Measurements from ENCODE around the gene COL11A1.

COL11A1 gene

DNA sequence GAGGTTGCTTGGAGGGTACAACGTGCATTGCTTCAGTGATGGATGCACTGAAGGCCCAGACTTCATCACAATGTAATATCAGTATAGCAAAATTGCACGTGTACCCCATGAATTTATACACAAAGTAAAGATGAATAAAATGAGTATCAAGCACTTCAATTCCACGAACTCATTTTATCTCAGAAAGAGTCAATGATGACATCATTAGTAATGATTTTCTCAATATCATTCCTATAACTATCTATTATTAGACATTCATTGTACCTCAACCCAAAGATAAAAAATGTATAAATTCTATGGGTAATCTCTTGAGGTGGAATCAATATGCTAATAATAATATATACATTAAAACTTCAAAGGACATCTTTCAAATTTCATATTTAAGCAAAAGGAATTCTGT is 208.4 kb downstream of the COL11A1 start:
- no peak for DNase-seq (ENCODE audit: low spot score)

DNA sequence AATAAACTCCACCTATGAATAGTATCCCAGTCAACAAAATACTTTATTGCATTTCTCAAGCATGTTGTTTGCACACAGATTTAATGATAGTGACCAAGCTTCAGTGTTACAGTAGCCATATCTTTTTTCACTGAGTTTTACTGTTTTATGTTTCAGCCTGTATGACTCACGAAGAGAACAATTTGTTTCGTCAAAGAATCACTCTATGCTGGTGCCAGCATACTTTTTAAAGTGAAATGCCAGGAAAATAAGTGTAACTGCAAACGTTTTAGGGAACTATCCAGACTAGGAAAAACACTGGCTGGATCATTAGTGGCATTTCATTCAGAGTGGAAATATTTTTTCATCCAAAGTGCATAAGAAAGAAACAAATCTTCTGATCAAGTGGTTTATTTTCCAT is 210.8 kb downstream of the COL11A1 start:
- no peak for DNase-seq (ENCODE audit: low spot score)

DNA sequence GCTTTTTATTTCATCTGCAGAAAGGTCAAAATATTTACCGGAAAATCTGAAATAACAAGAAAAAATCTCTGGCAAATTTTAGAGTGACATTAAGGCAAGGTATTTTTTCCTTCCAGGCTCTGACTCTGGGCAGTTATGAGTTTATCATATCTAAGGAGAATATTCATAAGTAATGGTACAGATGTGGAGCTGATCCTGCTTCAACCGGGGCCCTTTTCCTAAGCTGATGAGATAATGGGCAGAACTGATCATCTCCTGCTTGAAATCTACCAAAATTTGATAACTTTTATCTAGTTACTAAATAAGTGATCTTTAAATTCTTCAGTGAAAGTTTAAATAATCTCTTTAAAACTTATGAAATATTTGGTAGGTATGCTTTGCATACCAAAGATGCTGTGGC is 211.6 kb downstream of the COL11A1 start:
- no peak for DNase-seq (ENCODE audit: low spot score)

DNA sequence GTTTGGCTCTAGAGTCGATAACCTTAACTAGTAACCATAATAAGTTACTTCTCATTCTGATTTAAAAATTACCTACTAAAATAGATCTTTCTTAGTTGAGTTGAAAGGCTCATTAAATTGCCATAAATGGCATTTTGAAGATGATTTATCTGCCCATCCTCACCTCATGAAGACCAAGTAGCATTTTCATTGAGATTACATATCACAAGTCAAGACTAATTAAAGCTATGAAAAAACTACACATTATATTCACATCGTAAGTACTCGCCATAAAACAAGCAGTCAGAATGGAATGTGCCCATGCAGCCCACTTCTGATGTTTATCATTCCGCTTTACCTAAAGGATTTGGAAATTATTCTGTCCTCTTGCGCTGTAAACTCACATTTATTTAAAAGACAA is 212.0 kb downstream of the COL11A1 start:
- no peak for DNase-seq (ENCODE audit: low spot score)

DNA sequence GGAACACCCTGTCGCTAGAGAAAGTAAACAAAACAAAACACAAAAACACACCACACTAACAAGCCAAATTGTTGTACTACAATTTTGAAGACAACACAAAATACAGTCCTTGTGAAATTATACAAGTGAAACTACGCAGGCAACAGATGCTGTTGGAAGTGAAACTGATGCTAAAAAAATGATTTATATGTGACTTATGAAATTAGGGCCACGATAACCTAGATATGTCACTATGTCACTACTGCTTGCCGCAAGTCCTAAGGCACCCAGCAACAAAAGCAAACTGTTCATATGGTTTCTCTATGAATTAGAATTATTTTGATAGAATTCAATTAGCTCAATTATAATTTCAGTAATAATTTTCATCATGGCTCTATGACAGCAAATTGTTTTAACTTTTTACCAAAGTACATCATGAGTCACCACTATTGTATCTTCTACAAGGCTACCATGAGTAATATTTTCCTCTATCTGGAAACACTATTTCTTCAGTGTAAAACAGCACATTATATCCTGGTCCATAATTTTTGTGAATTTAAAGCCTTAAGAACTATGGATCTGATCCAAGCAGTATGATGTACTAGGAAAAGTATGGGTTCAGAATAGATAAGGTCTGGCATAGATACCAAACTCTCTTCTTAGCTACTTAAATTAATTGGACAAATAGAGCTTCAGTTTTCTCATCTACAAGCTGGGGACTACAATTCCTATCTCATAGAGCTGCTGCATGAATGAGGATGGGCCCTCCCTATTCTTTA is 216.3 kb downstream of the COL11A1 start:
- DNase-seq (ENCODE audit: low spot score): no peak

DNA sequence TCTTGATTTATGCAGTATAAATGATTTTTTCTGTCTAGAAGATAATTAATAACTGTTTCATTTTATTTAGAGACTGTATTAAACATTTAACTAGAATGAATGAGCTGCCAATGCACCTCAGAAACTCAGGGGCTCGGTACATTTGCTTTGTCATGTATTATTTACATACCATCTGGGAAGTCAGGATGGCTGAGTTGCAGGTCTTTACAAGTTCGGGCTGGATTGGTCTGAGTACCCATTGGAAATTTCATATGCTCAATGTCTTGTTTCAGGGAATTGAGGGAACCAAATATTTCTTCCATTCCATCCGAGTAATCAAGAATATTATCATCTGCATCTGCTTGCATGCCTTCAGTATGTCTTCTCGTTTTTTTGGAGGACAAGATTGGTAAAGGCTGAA is 221.7 kb downstream of the COL11A1 start:
- DNase-seq (ENCODE audit: low spot score): no peak

DNA sequence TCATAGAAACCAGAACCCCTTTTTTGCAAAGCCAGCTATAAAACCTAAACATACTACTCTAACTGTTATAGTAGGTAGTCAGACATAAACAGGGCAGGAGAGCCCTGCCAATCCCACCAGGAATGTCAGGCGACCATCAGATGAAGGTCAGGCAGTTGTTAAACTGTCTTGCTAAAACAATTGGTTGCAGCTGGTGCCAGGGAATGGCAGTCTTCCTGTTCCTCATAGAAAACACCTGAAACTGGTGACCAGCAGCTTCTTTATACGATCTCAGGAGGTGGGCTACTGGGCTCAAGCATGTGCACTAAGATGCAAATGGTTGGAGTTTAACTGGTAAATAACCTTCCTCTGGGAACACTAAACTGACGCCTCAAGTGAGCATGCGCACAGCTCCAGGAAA is 224.1 kb downstream of the COL11A1 start:
- DNase-seq (ENCODE audit: low spot score): no peak

DNA sequence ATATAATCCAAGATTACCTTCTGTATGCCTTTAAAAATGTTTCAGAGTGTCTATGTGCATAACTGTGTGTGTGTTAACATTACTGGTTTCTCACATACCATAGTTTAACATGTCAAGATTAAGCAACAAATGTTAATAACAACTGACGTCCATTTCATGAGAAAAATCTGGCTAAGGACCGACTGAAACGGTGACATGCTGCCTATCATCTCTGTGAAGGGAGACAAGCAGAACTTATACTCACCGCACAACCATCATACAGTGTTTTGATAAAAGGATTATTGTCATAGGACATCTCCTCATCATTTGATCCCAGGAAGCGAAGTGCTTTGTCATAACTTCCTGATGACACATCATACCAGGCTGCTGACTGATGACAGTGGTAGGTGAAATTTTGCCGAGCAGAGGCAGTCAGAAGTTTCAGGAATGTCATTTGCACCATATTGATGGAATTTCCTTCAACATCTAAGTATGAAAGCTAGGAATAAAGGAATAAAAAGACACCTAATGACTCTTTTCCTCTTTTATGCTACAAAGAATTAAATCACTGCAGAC is 228.8 kb downstream of the COL11A1 start:
- no peak for DNase-seq (ENCODE audit: low spot score)

DNA sequence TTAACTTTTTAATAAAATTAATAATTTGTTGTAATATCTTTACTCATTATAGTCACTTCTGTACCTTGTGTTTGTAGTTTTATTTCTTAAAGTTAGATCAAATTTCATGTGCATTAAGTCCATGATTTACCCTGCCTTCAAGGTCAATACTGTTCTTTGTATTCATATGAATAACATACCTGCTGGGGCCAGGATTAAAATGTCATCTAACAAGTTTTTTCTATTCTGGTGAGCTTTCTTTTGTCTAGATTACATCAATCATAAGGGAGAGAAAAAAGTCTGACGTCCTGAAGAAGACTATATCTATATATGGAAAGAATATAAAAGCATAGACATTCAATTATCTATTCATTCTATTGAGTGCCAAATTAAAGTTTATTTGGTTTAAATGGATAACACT is 232.6 kb downstream of the COL11A1 start:
- no peak for DNase-seq (ENCODE audit: low spot score)

DNA sequence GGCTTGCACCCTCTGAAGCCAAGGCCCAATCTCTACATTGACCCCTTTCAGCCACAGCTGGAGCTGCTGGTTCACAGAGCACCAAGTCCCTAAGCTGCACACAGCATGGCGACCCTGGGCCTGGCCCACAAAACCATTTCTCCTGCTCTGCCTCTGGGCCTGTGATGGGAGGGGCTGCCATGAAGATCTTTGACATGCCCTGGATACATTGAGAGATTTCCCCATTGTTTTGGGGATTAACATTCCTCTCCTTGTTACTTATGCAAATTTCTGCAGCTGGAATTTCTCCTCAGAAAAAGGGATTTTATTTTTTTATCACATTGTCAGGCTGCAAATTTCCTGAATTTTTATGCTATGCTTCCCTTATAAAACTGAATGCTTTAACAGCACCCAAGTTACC is 235.8 kb downstream of the COL11A1 start:
- no peak for DNase-seq (ENCODE audit: low spot score)

DNA sequence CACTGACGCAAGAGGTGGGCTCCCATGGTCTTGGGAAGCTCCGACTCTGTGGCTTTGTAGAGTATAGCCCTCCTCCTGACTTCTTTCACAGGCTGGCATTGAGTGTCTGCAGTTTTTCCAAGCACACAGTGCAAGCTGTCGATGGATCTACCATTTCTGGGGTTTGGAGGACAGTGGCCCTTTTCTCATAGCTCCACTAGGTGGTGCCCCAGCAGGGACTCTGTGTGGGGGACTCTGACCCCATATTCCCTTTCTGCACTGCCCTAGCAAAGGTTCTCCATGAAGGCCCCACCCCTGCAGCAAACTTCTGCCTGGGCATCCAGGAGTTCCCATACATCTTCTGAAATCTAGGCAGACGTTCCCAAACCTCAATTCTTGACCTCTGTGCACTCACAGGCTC is 236.2 kb downstream of the COL11A1 start:
- DNase-seq (ENCODE audit: low spot score): no peak

DNA sequence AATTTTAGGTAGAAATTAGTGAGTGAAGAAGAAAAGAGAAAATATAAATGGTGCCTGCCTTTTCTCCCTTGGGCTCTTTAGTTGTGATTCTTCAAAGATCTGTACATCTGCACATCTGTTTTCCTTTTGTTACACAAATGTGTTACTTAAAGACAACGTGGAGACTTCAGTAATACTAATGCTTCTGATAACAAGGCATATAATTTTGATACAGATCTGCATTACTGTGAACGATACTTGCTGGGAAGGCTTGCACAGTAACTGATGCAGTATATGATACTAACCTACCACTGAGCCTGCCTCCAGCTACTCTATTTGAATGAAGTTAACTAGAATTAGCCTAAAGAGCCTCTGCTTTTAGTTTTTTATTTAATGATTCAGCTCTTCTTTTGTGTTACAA is 244.6 kb downstream of the COL11A1 start:
- DNase-seq (ENCODE audit: low spot score): no peak

DNA sequence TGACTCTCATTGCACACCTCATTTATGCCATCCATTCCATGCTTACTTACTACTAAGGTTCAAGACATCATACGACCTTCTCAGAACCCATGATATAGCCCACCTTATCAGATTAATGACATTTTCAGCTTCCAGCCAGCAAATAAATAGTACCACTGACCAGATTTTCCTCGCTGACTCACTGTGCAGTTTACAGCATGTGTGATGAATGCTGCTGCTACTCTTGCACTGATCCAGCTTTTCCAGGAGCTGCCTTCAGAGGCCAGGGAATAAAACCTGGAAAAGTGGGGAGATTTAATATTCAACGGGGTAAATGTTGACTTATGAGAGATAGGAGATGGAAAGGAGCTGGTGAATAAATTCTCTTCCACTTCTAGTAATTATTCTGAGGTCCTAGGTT is 247.1 kb downstream of the COL11A1 start:
- no peak for DNase-seq (ENCODE audit: low spot score)

DNA sequence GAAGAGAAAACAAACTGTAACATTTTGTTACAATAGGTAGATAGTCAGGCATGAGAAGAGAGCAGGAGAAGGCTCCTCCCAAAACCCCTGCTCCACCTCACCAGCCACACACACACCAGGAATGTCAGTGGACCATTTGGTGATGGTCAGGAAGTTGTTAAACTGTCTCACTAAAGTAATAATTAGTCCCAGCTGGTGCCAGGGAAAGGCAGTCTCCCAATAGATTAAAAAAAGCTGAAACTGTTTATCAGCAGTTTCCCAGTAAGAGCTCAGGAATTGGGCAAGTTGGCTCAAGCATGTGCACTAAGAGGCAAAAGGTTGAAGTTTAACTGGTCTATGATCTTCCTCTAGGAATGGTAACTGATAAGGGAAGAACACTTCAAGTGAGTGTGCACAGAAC is 249.6 kb downstream of the COL11A1 start:
- no peak for DNase-seq (ENCODE audit: low spot score)

DNA sequence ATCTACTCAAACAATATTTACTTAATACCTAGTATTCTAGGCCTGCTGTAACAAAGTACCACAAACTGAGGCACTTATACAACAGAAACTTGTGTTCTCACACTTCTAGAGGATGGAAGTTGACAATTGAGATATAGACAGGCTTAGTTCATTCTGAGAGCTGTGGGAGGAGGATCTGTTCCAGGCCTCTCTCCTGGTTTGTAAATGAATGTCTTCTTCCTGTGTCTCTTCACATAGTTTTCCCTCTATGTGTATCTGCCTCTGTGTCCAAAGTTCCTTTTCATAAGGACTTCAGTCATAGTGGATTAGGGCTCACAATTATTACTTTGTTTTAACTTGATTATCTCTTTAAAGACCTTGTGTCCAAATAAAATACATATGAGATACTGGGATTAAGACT is 251.1 kb downstream of the COL11A1 start:
- no peak for DNase-seq (ENCODE audit: low spot score)

DNA sequence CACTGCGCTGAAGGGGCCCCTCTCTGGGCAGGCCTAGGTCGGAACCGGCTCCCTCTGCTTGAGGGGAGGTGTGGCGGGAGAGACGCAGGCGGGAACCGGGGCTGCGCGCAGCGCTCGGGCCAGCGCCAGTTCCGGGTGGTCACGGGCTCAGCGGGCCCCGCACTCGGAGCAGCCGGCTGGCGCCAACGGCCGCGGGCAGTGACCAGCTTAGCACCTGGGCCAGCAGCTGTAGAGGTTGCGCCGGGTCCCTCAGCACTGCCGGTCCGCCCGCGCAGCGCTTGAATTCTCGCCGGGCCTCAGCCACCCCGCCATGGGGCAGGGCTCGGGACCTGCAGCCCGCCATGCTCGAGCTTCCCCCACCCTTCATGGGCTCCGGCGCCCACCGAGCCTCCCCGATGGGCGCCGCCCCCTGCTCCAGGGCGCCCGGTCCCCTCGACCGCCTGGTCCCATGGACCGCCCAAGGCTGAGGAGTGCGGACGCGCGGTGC is 254.6 kb downstream of the COL11A1 start:
- DNase-seq (ENCODE audit: low spot score): no peak

DNA sequence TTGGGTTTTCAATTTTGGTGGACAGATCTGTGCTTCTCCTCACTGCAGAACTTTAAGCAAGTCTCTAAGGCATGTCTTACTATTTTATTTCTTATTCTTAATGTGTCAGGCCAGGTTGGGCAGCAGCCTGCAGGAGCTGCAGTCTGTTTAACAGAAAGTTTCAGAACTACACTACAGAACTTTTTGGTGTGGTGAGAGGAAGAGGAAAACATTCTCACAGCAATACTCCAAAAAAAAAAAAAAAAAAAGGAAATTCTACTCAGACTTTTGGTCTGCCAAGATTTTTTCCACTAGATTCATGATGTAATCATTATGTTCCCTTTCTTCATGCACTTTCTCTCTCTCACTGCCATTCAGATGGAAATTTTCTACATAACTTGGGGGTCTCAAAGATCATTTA is 255.2 kb downstream of the COL11A1 start:
- DNase-seq (ENCODE audit: low spot score): no peak

DNA sequence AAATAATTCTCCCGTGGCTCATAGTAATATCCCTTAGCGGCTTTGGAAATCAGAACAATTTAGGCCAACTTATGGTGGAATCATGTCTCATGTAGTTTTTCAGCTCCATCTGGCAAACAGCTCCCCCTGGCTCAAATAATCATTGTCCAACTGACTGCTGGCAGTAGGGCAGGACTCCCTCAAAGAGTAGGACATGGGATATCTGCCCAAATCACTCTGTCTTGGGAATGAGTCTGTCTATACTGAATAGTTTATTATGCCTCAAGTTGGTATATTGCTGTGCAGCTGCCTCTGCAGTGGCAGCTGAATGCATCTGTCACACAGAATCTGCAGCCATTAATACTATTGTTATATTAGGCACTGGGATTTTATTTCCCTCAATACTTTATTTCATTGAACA is 255.7 kb downstream of the COL11A1 start:
- no peak for DNase-seq (ENCODE audit: low spot score)

DNA sequence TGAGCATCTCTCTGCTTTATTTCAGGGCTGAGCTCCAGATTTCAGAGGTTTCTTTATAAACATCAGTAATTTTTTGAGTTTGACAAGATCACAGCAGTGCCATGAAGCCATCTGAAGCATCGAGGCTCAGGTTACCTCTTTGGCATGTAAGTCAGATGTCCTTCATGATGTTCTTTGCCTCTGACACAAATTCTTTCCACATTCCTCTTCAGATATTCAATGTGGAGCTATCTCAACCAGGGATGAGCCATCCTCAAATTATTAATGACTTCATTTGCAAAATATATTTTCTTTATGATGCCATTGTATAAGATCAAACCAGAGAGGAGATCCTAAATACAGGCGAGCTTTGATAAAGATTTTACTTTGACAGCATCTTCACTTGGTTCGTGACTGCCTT is 256.7 kb downstream of the COL11A1 start:
- no peak for DNase-seq (ENCODE audit: low spot score)

DNA sequence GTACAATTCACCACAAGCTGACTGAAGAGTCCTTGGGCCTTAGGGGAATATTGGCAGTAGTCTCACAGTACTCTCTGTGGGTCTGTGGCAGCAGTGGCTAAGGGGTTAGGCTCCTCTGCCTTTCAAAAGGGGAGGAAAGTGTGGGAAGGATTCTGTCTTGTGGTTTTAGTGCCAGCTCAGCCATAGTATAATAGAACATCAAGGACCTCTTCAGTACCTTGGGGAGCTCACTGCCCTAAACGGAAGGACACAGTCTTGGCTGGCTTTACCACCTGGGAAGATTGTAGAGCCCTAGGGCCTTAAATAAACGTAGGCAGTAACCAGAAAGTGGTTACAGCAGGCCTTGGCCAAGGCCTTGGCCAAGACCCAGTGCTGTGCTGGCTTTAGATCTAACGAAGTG is 265.7 kb downstream of the COL11A1 start:
- DNase-seq (ENCODE audit: low spot score): no peak

DNA sequence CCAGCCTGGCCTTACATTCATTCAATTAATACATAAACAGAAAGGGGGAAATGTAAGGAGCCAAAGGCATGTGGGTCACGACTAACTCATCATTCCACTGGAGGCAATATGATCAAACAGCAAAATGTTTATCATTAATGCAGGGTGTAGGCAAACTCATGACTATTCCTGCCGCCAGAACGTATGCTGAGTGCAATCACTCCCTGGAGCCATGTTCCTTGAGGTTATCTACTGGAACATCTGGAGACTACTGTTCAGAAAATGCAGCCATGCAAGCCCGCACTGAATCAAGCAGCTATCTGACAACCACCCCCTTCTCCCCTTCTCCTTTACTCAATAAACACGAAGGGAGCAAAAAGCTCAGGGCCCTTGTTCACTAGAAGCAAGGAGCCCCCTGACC is 267.6 kb downstream of the COL11A1 start:
- DNase-seq (ENCODE audit: low spot score): no peak

DNA sequence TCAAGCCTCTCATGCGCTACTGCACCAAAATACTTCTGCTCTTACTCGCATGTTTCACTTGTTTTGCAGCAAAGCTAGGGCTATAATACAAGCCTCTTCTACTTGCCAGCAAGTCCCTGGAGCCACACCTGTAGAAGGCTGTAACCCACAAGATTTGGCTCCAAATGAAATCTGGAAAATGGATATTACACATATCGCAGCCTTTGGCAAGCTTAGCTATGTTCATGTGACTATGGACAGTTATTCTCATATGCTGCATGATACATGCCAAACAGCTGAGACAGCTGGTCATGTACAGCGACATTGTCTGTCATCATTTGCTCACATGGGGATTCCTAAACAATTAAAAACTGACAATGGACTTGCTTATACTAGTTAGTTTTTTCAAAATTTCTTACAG is 270.3 kb downstream of the COL11A1 start:
- no peak for DNase-seq (ENCODE audit: low spot score)

DNA sequence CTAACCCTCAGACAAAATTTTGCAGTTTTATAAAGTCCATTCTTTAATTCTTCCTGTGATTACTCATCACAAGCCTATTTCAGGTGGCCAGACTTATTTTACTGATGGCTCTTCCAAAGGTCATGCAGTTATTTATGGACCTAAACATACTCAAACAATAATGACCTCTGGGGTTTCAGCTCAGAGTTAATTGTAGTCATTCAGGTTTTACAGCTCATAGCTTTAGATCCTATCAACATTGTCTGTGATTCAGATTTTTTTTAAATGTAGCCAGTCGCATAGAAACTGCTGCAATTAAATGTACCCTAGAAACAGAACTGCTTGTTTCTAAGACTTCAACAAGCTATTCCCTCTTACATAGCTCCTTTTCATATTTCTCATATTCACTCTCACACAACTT is 270.8 kb downstream of the COL11A1 start:
- no peak for DNase-seq (ENCODE audit: low spot score)

DNA sequence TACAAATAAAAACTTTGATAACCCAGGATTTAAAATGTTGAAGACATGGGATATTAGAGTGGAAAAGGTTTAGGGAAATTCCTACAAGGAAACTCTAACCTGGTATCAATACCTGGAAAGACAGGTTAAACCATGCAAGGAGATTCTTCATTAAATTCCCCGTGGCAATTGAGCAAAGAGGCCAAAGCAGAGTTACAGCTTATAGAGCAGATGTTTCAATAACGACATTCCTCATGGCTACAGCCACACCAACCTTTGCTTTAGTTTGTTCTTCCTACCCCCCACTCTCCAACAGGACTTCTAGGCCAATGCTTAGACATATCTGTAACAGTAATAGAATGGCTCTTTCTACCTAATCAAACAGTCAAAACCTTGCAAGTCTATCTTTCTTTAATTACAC is 271.3 kb downstream of the COL11A1 start:
- no peak for DNase-seq (ENCODE audit: low spot score)

Data from activated CD4-positive, alpha-beta T cell treated with anti-CD3 and anti-CD28 coated beads, Interleukin-2, Interleukin-4, amounts not matched to agents 100 ng/mL and 50 ng/mL, durations not matched to agents 16 hours and 8 hours (primary cell).